BLaER1 (cell line): ENCODE data around the gene MED17.

ENCODE experiments used
- H3K27ac ChIP-seq: shearing (Covaris generic); formaldehyde crosslinking; 2 replicates; pipeline ENCODE4 v1.8.1; 2022
- H3K27me3 ChIP-seq: shearing (Covaris generic); formaldehyde crosslinking; 2 replicates; pipeline ENCODE4 v1.8.1; 2022
- H3K36me3 ChIP-seq: shearing (Covaris generic); formaldehyde crosslinking; 2 replicates; pipeline ENCODE4 v1.8.1; 2022
- H3K4me1 ChIP-seq: shearing (Covaris generic); formaldehyde crosslinking; 2 replicates; pipeline ENCODE4 v1.8.1; 2022
- H3K4me2 ChIP-seq: shearing (Covaris generic); formaldehyde crosslinking; 2 replicates; pipeline ENCODE4 v1.8.1; 2022
- H3K4me3 ChIP-seq: shearing (Covaris generic); formaldehyde crosslinking; 2 replicates; pipeline ENCODE4 v1.8.1; 2022
- H3K9ac ChIP-seq: shearing (Covaris generic); formaldehyde crosslinking; 2 replicates; pipeline ENCODE4 v1.8.1; 2022
- H3K9me3 ChIP-seq: shearing (Covaris generic); formaldehyde crosslinking; 2 replicates; pipeline ENCODE4 v1.8.1; 2022
- H4K20me1 ChIP-seq: shearing (Covaris generic); formaldehyde crosslinking; 2 replicates; pipeline ENCODE4 v1.8.1; 2022
- Cebpa-rat ChIP-seq: shearing (Covaris generic); IDR thresholded peaks from 2 replicates; pipeline ENCODE4 v1.8.1; 2022

MED17 gene

DNA sequence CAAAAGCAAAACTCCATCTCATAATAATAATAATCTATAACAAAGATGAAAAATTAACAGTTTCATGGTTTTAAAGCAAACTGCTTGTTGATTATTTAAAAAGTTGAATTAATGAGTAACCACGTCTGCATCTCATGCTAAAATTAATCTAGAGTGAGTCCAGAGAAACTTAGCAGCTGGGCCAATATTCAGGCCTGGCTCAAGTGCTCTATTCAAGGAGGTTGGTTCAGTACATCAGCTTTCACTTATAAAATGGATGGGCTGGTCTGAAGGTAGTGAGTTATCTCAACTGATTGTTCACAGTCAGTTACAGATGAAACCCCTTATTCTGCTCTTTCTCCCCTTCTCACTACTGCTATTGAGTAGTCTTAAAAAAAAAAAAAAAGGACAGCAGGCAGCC lies 43.3 kb downstream of the MED17 start:
- H3K27me3 ChIP-seq = no peaks in the 10 kb centered on the region

DNA sequence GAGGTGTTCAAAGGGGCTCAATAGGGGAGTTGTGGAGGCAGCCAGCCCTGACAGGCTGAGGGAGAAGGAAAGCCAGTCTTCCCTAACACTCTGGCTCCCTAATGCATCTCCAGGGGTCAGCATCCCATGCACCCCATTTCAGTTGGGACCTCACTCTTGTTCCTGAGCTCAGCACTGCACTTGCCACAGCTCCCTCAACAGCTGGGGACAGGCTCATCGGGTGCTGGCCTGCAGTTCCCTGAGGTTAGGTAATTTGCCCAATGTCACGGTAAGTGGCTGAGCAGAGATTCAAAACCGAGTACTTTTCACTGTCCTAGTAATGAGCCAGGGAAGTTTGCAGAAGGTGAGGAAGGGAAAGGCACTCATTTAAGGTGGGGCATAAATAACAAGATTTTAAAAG lies 45.5 kb downstream of the MED17 start:
- TF ChIP-seq Cebpa-rat = no peak
- no peak overlapping the region for H3K9ac ChIP-seq
- H3K4me2 ChIP-seq = no peak overlapping the region
- H3K27me3 ChIP-seq = no peaks in the 10 kb centered on the region
- H4K20me1 ChIP-seq = no peaks in the 10 kb centered on the region
- no peaks in the 10 kb centered on the region for H3K4me1 ChIP-seq
- no peak overlapping the region for H3K27ac ChIP-seq
- no peaks in the 10 kb centered on the region for H3K36me3 ChIP-seq
- H3K4me3 ChIP-seq = no peak overlapping the region
- no peaks in the 10 kb centered on the region for H3K9me3 ChIP-seq

More for the DNA sequence above, 43.3 kb downstream of the MED17 start:
- Histone ChIP-seq H3K9ac (no peak overlapping the region), H4K20me1 (no peaks in the 10 kb centered on the region), H3K4me1 (no peaks in the 10 kb centered on the region), H3K4me2 (no peak overlapping the region), H3K4me3 (no peak overlapping the region), H3K9me3 (no peaks in the 10 kb centered on the region), H3K36me3 (no peaks in the 10 kb centered on the region), H3K27ac (no peak overlapping the region)
- no peak for TF ChIP-seq Cebpa-rat

DNA sequence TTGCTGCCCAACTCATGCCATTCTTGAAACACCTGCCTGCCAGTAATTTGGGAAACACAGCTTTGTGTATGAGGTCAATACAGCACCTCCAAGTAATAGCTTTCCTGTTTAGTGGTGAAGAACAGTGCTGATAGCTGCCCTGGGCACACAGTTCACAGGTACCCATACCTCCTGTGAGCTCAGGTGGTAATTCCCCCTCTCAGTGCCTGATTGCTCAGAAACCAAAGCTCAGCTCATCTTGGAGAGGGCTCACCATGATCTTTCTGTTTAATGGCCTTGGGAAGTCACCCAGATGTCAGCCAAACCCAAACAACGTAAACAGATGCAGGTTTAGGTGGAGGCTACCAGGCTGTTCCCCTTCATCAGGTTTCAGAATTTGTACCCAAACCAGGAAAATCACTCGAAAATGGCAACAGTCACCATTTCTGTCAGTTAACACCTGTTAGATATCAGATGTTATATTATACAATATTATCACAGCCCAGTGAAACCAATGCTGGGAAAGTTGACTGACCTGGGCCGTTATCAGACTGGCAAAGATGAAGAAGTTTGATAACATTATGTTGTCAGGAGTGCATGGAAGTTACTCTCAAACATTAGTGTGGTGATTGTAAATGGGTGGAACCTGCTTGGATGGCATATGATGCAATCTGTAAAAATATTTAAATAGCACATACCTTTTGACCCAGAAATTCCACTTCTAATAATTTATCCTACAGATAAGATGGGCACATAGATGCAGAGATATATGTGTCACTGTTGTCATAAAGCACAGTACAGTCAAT lies 47.5 kb downstream of the MED17 start:
- TF ChIP-seq Cebpa-rat = no peak
- no peak overlapping the region for H3K9ac ChIP-seq
- H3K4me2 ChIP-seq = no peak overlapping the region
- no peaks in the 10 kb centered on the region for H4K20me1 ChIP-seq
- H3K4me3 ChIP-seq = no peak overlapping the region
- H3K27me3 ChIP-seq = no peaks in the 10 kb centered on the region
- no peaks in the 10 kb centered on the region for H3K4me1 ChIP-seq
- no peaks in the 10 kb centered on the region for H3K36me3 ChIP-seq
- H3K27ac ChIP-seq = no peak overlapping the region
- H3K9me3 ChIP-seq = no peaks in the 10 kb centered on the region

DNA sequence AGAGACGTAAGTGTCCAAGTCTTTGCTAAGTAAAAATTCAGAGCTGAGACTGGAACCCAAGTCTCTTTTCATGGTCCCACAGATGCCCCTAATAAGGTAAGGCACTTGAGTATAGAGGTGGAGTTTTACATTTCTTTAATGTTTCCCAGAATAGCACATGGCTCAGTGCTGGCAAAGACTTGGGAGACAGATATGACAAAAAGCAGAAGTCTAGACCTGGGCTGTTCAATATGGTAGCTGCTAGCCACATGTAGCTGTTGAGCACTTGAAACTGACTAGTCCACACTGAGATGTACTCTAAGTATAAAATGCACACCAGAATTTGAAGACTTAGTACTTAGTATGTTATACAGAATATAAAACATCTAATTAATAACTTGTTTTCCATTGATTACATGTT lies 48.7 kb downstream of the MED17 start:
- Histone ChIP-seq H3K9ac (no peak overlapping the region), H3K36me3 (no peaks in the 10 kb centered on the region), H3K27me3 (no peaks in the 10 kb centered on the region), H3K4me2 (no peak overlapping the region), H3K4me1 (no peaks in the 10 kb centered on the region), H3K4me3 (no peak overlapping the region), H4K20me1 (no peaks in the 10 kb centered on the region), H3K9me3 (no peaks in the 10 kb centered on the region), H3K27ac (no peak overlapping the region)
- no peak for TF ChIP-seq Cebpa-rat

GRCh38 chr11:93838967-93839366 lies 54.9 kb downstream of the MED17 start:
- H3K9ac ChIP-seq = no peak overlapping the region
- H3K4me2 ChIP-seq = peak overlapping the region; percentile 50; the same call in 1 of the 2 replicates
- TF ChIP-seq Cebpa-rat = no peak
- H3K4me3 ChIP-seq = no peak overlapping the region
- H3K27ac ChIP-seq = no peak overlapping the region
- H3K9me3 ChIP-seq = no peaks in the 10 kb centered on the region
- no peaks in the 10 kb centered on the region for H4K20me1 ChIP-seq
- H3K27me3 ChIP-seq = no peaks in the 10 kb centered on the region
- H3K4me1 ChIP-seq = peaks cover 29% of the 10 kb centered on the region
- H3K36me3 ChIP-seq = no peaks in the 10 kb centered on the region

DNA sequence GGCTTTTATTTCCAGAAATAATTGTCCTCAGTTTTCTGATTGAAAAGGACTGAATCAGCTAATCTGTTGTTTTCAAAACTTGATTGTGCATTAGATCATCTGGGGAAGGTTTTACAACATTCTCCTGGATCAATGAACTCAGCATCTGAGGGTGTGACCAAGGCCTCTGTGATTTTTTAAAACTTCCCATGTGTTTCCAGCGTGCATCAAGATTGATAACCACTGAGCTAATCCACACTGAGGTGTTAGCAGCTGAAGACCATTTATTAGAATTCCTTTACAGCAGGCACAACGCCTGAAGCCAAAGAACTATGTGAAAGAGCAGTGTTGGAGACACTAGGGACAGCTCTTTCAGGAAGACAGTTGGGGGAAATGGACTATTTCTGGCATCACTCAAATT lies 56.1 kb downstream of the MED17 start:
- H4K20me1 ChIP-seq = no peaks in the 10 kb centered on the region
- H3K27me3 ChIP-seq = no peaks in the 10 kb centered on the region
- peaks cover 29% of the 10 kb centered on the region for H3K4me1 ChIP-seq
- no peaks in the 10 kb centered on the region for H3K9me3 ChIP-seq
- H3K27ac ChIP-seq = peak overlapping the region; percentile 1; the same call in 1 of the 2 replicates
- no peak overlapping the region for H3K9ac ChIP-seq
- H3K36me3 ChIP-seq = no peaks in the 10 kb centered on the region
- peak overlapping the region; percentile 50 for H3K4me2 ChIP-seq
- H3K4me3 ChIP-seq = no peak overlapping the region
- TF ChIP-seq Cebpa-rat = no peak

DNA sequence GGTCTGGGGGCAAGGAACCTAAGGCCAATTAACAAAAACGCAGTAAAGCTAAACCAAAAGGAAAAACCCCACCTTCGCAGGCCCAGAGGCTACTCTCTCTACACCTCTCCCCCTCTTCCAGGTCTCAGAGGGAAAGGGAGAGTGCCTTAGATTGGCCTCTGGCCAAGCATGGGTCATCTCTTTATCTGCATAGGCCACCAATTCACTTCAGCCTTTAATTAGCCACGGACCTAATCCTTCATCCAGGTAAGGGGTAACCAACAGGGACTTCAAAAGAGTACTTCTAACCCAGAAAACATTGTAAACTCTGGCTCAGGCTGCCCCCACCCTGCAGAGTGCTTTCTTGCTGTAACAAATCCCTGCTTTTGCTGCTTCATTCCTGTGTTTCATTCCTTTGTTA lies 56.9 kb downstream of the MED17 start:
- Histone ChIP-seq H3K27me3 (no peaks in the 10 kb centered on the region), H3K4me2 (peak overlapping the region; percentile 50), H3K4me3 (no peak overlapping the region), H3K9ac (no peak overlapping the region), H3K9me3 (no peaks in the 10 kb centered on the region), H3K36me3 (no peaks in the 10 kb centered on the region), H3K27ac (peak overlapping the region; percentile 1; the same call in 1 of the 2 replicates), H3K4me1 (peaks cover 29% of the 10 kb centered on the region), H4K20me1 (no peaks in the 10 kb centered on the region)
- no peak for TF ChIP-seq Cebpa-rat

DNA sequence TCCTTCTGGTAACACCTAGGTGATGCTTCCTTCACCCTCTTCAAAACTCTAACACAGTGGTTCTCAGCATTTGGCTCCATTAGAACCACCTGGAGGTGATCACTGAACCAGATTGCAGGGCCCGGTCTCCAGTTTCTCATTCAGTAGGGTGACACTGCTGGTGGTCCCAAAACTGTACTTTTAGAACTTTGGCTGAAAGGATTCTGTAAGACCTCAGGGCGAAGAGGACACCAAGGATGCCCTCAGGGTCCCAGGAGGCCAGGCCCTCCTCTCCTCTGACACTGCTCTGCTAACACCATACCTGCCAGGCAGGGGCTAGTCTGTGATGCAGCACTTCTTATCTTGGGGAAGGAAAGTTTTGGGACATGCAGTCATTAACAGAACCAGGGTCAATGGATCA lies 57.4 kb downstream of the MED17 start:
- no peak overlapping the region for H3K4me3 ChIP-seq
- no peaks in the 10 kb centered on the region for H4K20me1 ChIP-seq
- no peaks in the 10 kb centered on the region for H3K27me3 ChIP-seq
- TF ChIP-seq Cebpa-rat = no peak
- H3K4me2 ChIP-seq = no peak overlapping the region
- peaks cover 29% of the 10 kb centered on the region for H3K4me1 ChIP-seq
- H3K9me3 ChIP-seq = no peaks in the 10 kb centered on the region
- H3K36me3 ChIP-seq = no peaks in the 10 kb centered on the region
- no peak overlapping the region; the same call in 1 of the 2 replicates for H3K27ac ChIP-seq
- H3K9ac ChIP-seq = no peak overlapping the region

DNA sequence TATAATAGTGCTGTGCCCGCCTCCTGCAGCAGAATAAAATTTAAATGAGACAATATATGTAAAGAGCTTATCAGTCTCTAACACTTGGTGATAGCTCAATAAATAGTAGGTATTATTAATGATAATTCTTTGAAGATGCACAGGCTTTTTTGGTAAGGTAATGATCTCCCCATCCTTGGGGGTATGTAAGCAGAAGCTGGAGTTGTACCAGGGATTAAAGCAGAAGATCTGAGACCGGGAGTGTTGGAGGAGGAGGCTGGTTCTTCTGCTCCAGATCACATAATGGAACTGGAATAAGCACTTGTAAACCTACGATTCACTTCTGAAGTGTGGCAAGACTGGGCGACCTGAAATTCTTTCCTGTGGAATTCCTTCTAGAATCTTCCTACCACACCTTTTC lies 58.0 kb downstream of the MED17 start:
- Histone ChIP-seq H4K20me1 (no peaks in the 10 kb centered on the region), H3K36me3 (no peaks in the 10 kb centered on the region), H3K27ac (no peak overlapping the region), H3K4me1 (peaks cover 29% of the 10 kb centered on the region), H3K9me3 (no peaks in the 10 kb centered on the region), H3K27me3 (no peaks in the 10 kb centered on the region), H3K4me2 (no peak overlapping the region), H3K9ac (no peak overlapping the region), H3K4me3 (no peak overlapping the region)
- TF ChIP-seq Cebpa-rat = no peak

GRCh38 chr11:93842461-93842860 lies 58.4 kb downstream of the MED17 start:
- Histone ChIP-seq H3K4me2 (no peak overlapping the region), H3K27me3 (no peaks in the 10 kb centered on the region), H3K4me1 (peaks cover 29% of the 10 kb centered on the region), H3K27ac (no peak overlapping the region), H3K4me3 (no peak overlapping the region), H3K9me3 (no peaks in the 10 kb centered on the region), H4K20me1 (no peaks in the 10 kb centered on the region), H3K36me3 (no peaks in the 10 kb centered on the region), H3K9ac (no peak overlapping the region)
- TF ChIP-seq Cebpa-rat = no peak

GRCh38 chr11:93843906-93844305 lies 59.8 kb downstream of the MED17 start:
- Histone ChIP-seq H3K27ac (no peak overlapping the region), H3K4me3 (no peak overlapping the region), H4K20me1 (no peaks in the 10 kb centered on the region), H3K27me3 (no peaks in the 10 kb centered on the region), H3K9ac (no peak overlapping the region), H3K4me2 (no peak overlapping the region), H3K36me3 (no peaks in the 10 kb centered on the region), H3K9me3 (no peaks in the 10 kb centered on the region), H3K4me1 (peaks cover 26% of the 10 kb centered on the region)
- TF ChIP-seq Cebpa-rat = no peak
